Stimulated activated CD8-positive, alpha-beta memory T cell treated with anti-CD3 and anti-CD28 coated beads, Interleukin-7, amount 100 ng/mL, for 48 hours (primary cell): ENCODE results near the gene SLC30A7.

Experiments used
- DNase-seq, 2 donors: peaks; one replicate each; pipeline ENCODE4 v3.0.0-alpha.2; 2020; ENCODE audit warnings: low read depth in 1 of 2; ENCODE audit errors: extremely low read depth in 1 of 2

Gene SLC30A7

DNA sequence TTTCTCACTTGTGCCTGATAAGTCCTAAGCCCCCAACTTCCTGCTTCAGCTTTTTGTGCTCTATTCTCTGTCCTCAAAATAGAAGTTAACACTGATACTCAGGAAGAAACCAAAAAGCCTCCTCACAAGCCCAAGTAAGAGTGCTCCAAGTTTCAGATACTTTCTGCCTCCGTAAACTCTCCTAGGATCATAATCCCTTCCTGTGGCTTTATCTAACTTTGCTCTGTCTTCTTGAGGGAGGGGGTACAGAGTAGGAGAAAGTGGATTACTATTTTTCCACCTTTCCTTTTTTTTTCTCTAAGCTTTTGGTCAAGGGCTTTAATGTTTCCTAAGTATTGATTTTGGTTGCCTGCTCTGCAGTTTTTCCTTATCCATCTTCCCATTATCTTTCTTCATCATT is 75.1 kb downstream of the SLC30A7 start:
- no peak for DNase-seq

DNA sequence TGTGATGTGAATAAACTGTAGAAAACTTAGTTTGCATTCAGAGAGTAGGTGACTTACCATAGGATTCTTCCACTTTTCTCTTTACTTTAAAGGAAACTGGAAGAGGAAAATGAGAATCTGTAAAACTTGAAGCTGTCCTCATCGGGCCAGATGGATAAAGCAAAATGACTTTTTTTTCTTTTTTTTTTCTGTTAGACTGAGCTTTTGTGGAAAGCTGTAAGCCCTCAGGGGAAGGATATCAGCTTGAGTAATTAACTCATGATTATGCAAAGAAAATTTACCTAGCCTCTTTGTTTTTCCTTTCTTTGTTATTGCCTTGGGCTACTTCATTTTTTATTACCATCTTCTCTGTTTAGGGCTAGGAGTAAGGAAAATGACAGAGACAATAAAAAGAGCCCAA is 76.3 kb downstream of the SLC30A7 start:
- DNase-seq = no peak

DNA sequence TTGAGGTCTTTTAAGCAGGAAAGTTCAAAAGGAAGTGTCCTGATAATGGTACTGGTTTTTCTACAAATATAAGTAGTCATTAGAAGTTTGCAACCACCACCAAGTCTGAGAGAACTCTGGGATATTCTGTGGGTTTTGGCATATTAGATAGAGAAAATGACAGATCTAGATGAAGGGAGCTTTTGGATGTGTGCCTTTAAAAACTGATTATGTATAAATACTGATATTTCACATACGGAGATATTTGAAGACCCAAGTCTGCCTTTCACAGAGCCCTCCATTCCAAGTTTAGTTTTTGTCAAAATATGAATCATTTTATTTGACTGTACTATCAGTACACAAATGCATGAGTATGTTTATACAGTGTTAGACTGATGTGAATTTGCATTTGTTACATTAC is 81.0 kb downstream of the SLC30A7 start:
- no peak for DNase-seq

DNA sequence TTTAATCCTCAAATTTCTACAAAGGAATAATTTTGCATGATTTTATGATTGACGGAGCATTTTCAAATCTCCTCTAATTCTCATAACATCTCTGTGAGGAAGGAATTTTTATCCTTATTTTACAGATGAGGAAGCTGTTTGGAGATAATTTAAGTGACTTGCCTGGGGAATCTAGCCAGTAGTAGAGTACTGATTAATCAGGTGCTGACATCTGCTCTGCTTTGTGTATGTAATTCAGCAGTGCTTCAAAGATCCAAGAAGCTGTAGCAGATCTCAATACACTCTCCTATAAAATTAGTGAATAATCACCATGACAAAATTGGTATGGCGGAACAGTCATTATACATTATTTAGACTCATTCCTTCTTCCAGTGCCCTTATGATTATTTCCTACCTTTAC is 83.7 kb downstream of the SLC30A7 start:
- DNase-seq = no peak

DNA sequence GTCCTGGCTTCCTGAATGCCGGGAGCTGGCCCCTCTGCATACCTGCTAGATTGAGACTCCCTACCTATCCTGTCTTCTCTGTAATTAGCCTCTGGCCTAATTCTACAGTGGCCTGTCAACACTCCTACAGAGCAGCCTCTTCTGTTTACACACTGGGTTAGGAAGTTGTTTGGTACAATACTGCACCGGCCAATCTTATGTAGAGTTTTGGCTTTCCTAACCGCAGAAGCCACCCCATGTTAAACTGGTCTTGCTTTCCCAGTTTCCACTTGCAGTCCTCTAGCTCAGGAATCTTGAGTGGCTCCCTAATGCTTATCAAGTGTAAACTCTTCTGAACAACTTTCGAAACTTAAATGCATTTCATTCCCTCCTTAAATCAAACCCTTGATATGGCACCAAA is 86.9 kb downstream of the SLC30A7 start:
- no peak for DNase-seq

DNA sequence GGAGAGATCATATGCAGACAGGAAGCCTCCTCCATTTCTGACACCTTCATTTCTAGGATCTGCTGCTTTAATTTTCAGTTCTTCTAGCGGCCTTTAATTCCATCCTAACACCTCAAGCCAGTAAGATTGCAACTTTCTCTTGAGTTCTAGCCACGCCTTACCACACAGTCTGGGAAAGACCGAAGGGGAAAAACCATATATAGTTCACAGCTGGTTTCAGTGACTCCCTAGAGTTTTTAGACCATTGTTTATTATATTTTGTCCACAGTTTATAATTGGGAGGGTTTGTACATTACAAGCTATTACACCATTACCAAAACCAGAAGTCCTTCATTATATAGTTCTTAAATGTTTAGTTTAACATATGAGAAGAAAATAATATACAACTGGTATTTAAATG is 92.2 kb downstream of the SLC30A7 start:
- no peak for DNase-seq

DNA sequence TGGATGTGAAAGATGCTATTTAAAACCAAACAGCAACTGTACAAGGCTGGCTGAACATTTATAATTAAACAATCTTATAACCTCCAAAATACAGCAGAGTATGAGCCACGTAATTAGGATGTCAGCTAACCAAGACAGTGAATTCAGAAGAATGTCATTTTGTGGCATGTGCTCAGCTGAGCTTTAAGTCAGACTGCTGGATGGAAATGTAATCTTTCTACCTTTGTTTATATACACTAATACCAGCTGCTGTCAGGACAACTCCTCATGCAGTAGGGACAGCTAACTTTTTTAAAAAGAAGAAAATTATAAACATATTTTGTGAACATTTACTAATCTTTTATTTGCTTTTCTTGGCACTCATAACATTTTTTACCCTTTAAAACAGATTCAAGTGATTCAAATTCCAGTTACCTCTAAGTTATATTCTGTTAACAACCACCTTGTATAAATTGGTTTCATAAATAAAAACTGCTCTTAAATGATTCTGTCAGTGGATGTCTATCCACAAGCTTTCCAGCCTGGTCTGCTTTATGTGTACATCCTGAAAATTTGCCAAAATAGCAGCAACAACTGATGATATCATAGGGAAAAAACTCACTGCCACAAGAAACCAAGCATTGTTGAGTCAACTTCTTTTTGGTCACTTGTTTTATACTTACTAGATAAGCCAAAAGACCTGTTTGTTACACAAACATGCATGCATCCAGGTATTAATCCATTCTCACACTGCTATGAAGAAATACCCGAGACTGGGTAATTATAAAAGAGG is 93.6 kb downstream of the SLC30A7 start:
- no peak for DNase-seq

DNA sequence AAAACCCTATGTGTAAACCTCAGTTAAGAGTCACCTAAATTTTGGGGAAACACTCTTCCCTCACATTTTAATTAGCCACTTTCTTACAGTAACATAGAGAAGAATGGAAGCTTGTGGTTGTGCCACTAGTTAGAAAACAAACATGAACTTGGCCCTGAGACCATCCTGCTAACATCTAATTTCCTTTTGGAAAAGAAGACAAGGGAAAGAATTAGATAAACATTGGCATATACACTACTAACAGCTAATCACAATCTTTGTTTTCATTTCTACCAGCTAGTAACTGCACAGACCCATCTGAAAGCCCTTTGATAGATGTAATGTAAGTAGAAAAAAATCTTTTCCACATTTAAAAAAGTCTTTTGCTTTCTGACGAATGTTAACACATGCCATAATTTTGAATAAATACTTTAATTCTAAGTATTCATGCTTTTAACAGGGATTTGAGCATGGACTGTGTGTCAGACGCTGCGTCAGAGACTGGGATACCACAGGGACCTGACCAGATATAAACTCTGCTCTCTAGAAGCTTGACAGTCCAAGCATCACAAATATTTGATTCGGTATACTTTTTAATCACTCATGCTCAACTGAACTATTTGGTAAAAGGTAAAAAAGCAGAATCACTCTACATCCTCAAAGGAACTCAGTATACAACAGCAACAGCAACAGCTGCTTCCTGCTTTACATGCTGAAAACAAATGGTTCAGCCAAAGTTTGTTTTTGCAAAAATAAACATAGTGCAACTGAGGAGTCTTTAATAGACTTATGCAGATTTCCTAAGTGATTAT is 99.5 kb downstream of the SLC30A7 start:
- DNase-seq = no peak

DNA sequence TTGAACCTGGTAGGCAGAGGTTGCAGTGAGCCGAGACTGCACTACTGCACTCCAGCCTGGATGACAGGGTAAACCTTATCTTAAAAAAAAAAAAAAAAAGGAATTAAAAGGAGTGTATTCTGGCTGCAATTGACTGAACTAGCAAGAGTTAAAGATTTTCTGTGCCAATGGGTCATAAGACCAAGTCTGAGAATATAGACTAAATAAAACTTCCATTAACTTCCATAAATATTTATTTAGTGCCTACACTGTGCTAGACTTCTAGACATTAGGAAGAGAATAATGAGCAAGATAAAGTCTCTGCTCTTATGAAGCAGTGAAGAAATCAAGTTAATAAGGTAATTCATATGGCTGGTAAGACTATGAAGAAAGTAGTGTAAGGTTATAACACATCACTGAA is 102.5 kb downstream of the SLC30A7 start:
- no peak for DNase-seq

DNA sequence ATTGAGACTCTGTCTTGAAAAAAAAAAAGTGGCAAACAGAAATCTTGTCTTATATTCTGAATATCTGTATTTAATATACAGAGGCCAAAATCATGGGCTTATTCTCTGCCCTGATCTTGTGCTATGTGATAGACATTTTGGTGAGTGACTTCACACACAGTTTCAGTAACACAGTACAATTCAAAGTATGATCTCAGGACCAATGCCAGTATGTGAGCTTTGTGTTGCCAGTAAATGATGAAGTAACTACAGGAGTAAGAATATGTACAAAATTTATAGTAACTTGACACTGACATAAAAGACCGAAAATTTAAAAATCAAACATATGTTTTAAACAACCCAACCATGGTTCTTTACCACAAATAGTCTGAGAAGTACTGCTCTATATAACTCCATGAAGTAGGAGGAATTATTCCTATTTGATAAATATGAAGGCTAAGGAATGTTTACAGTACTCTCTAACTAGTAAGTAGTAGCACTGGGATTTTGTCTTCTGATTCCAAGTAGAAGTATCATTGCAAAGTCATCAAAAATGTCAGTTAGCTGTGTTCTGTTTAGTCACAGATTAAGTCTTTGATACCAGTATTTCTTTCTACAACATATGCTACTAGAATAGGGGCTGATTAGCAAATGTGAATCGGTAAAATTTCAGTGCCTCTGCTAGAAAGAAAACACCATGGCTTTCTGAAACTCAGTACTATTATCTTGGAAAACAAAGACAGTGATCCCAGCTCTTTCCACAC is 104.4 kb downstream of the SLC30A7 start:
- DNase-seq = no peak

DNA sequence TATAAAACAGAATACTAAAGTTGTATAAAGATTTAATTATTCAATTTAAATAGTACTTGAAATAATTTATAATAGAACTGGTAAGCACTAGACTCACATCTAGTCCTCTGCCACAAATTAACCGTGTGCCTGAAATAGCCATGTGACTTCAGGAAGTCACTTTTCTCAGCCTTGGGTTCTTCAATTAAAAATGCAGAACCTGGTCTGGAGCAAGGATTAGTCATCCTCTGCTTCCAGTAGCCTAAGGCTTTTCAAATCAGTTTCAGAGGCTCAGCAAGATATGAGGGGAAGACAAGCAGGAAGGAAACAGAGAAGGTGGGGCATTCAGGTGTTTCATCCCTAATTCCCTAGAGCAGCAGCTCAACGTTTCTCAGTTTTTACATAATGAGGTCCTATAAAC is 106.7 kb downstream of the SLC30A7 start:
- DNase-seq = no peak

DNA sequence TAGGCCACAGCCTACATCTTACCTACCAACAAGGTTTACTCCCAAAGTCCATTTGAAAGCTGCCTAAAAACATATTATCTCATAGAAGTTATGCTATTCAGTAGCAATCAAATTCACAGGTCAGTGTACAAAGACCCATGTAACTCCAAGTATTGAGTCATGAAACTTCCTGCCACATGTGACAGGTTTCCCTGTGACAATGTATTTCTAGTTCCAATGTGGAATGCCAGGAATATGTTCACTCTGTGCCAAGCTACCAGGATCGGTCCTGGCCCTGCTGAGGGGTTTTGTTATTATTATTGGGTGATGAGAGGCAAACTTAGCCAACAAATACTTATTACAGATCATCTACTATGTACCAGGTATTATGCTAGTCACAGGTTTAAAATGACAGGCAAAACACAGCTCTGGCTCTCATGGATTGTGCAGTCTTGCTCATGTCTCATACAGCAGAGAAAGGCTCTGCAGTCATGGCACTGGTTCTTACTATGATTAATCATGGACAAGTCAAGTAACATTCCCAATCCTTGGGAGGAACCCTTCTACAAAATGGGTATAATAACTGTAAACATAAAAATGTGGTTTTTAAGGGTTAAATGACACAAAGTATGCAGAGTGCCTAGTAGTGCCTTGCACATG is 107.2 kb downstream of the SLC30A7 start:
- no peak for DNase-seq

DNA sequence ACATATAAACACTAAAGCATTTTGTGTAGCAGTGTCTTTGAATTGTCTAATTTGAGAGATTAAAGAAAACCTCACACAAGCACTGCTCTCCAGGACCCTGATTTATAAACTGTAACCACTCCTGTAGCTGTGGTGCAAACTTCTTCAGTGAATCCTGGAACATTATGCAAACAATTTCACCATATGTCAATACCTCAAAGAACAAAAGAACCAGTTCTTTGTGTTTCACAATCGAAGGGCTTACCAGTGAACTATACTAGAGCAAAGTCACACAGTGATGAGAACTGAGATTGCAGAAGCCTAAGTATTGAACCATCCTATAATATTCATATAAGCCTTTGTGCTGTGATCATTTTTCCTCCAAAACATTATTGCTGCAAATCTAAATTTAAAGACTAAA is 108.2 kb downstream of the SLC30A7 start:
- DNase-seq = no peak

DNA sequence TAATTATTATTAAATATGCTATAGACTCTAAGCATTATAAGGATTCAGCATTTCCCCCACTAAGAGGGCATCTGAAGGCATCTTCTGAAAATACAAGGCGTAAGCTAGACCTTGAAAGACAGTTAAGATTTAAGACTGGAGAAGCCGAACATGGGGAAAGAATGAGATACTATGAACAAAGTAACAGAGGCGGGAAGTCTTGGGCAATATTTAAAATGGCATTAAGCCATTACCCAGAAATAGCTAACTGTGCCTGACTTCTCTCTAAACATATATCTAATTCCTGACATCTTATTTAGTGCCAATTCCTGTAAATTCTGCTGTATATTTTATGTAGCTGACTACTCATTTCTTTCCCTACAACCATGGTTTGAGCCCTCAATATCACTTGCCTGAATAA is 108.8 kb downstream of the SLC30A7 start:
- DNase-seq = no peak

DNA sequence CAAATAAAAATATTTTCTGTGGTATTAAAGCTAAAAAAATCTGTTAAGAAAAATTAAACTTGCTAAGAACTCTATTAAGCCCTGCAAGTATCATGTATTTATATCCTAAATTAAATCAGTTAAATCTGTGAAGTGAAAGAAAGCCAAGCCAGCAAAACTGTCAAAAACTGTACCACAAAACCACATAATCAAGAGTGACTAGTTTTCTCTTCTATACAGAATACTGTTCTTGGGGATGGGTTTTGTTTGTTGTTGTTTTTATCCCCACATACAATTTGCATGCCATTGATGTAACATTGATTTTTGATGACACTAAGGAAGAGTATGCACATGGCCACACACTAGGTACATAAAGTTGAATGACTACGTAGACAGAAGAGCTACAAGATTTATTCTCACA is 109.3 kb downstream of the SLC30A7 start:
- DNase-seq = no peak

DNA sequence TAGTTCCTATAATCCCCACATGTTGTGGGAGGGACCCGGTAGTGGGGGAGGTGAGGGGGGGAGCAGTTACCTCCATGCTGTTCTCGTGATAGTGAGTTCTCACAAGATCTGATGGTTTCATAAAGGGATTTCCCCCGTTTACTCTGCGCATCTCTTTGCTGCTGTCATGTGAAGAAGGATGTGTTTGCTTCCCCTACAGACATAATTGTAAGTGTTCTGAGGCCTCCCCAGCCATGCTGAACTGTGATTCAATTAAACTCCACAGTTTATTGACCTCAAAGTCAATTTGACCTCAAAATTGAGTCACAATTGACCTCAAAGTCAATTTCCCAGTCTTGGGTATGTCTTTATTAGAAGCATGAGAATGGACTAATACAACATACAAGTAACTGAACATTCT is 110.0 kb downstream of the SLC30A7 start:
- no peak for DNase-seq

DNA sequence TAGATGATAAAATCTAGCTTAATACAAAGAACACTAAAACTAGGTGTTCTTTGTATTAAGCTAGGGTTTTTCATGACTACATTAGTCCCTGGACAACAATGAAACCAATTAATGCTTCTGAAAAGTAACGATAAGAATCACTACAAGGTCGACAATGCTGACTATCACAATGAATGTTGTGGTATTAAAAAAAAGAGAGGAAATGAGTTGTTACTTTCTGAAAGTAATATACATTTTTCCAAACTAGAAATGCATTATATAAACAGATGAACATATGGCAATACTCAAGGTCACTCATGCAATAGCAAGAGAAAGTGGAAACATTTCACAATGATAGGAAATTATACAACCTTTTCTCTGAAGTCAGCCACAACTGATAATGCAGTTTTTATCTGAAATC is 110.7 kb downstream of the SLC30A7 start:
- no peak for DNase-seq

DNA sequence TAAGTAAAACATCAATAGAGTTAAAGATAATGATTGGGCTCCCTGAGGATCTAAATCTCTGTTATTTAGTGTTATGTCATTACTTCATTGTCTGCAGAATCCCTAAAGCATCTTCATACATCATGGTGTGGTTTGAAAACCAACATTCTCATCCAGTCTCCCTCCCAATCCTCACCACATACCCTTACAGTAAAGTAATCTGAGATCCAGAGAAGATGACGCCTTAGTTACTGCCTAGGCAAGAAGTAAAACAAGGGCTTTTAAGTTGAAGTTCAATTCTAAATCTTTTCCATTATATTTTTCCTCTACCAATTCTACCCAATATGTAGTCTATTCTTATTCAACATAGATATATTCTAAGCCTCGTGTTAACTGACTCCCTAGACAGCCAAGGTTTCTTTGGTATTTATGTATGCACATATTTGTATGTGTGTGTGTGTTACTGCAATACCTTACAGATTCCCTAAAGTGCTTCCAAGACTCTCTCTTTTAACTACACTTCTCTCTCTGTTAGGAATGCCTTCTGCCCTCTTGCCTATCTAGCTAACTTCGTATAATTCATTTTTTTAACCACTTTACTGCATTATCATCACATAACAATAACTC is 112.4 kb downstream of the SLC30A7 start:
- DNase-seq = no peak

DNA sequence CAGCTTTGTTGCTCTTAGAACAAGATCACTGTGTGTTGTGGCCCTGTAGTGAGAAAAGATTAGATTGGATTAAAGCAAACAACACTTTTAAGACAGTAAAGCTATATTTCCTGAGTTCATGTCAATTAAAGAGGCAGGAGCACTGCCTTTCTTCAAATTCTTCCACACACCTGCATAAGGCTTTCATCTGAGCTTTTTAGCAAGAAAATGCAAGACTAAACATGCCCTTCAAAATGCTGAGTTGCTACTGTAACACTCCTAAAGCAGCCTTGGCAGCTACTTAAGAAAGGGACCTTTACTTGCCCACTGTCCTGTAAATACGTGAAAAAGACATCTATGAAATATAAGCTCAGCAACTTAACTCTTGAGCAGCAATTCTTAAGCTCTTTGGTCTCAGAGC is 117.9 kb downstream of the SLC30A7 start:
- DNase-seq = no peak

DNA sequence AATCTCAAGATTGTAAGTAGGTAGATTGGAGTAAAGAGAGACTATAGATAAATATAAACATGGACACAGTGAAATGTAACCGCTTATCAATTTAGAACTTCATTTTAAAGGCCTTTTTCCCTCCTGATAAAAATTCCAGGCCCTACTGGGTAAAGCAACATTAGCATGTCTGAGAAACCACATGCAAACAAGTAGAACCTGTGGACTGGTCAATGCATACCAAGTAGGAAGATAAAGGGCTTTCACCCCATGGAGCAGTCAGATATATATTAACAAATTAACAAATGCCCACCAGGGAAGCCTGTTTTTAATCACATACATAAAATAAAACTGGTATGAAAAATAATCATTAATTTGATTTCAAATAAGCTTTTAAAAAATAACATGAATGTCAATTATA is 121.6 kb downstream of the SLC30A7 start:
- no peak for DNase-seq

DNA sequence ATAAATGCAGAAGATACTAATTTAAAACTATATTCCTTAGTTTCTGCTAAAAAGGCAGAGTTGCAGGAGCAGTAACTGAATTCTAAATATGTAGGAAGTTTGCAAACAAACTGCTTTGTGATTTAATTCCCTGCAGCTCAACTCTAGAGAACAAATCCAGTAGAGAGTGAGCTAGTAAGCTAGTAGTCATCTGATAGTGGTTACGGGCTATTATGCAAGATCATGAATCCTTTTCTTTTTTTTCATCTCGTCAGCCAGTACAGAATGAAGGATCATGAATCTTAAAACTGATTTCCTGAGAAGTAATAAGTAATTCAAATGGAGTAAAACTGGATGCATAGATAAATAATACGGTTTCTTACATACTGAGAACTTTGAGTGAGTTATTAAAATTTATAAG is 126.4 kb downstream of the SLC30A7 start:
- DNase-seq = no peak
